Stimulated activated naive B cell treated with anti-CD40 and anti-IgM and Interleukin-4, amounts not matched to agents 10 μg/mL and 1 μg/mL and 100 μg/mL, for 72 hours (primary cell): ENCODE data around the gene BMP4.

Source experiments
- ATAC-seq, 2 donors: fragments of 150-1000 bp; cut with Tn5 transposase; replicated peaks; 2 replicates each; pipeline ENCODE4 v1.10.0; 2021; ENCODE audit warnings: moderate library complexity in 1 of 2
- DNase-seq: peaks from one replicate; pipeline ENCODE4 v3.0.0; 2021
- H3K27ac Mint-ChIP-seq: one replicate; pipeline ENCODE4 v1.8.0; 2022; ENCODE audit warnings: mild to moderate bottlenecking, mixed read lengths
- H3K27me3 Mint-ChIP-seq, 2 donors: one replicate each; pipeline ENCODE4 v1.8.0; 2022; ENCODE audit warnings: mixed read lengths in 2 of 2
- H3K36me3 Mint-ChIP-seq, 2 donors: one replicate each; pipeline ENCODE4 v1.8.0; 2022; ENCODE audit warnings: mixed read lengths in 2 of 2, mild to moderate bottlenecking in 1 of 2
- H3K4me1 Mint-ChIP-seq, 2 donors: one replicate each; pipeline ENCODE4 v1.8.0; 2022; ENCODE audit warnings: mixed read lengths in 2 of 2, mild to moderate bottlenecking in 1 of 2
- H3K4me3 Mint-ChIP-seq, 2 donors: one replicate each; pipeline ENCODE4 v1.8.0; 2022; ENCODE audit warnings: mild to moderate bottlenecking in 2 of 2, mixed read lengths in 2 of 2, moderate library complexity in 1 of 2
- H3K9me3 Mint-ChIP-seq, 2 donors: one replicate each; pipeline ENCODE4 v1.8.0; 2022; ENCODE audit warnings: mixed read lengths in 2 of 2, mild to moderate bottlenecking in 1 of 2

The BMP4 gene

GRCh38 chr14:53916239-53916638 is 40.4 kb downstream of the BMP4 start:
- ATAC-seq (no peak), DNase-seq (no peak)
- Mint-ChIP-seq H3K4me3 (no peak overlapping the region), H3K27ac (no peak overlapping the region), H3K27me3 (peaks cover 8 to 11% of the 10 kb centered on the region in 2 donors), H3K36me3 (peaks cover 2 to 3% of the 10 kb centered on the region in 2 donors), H3K9me3 (peaks cover 5 to 13% of the 10 kb centered on the region in 2 donors), H3K4me1 (no peaks in the 10 kb centered on the region)

GRCh38 chr14:53915364-53916014 is 41.1 kb downstream of the BMP4 start:
- H3K36me3 Mint-ChIP-seq, result peaks cover 2 to 3% of the 10 kb centered on the region in 2 donors
- no peak overlapping the region for H3K4me3 Mint-ChIP-seq
- DNase-seq (no peak), ATAC-seq (no peak)
- peaks cover 8 to 11% of the 10 kb centered on the region in 2 donors for H3K27me3 Mint-ChIP-seq
- H3K4me1 Mint-ChIP-seq, result no peaks in the 10 kb centered on the region
- peaks cover 5 to 13% of the 10 kb centered on the region in 2 donors for H3K9me3 Mint-ChIP-seq
- H3K27ac Mint-ChIP-seq, result no peak overlapping the region

- H3K27me3 Mint-ChIP-seq, result peaks cover 0 to 4% of the 10 kb centered on the region in 2 donors
- H3K27ac Mint-ChIP-seq, result no peak overlapping the region
- no peak for ATAC-seq
These were observed 44.6 kb downstream of the BMP4 start for GRCh38 chr14:53912021-53912420.

GRCh38 chr14:53908416-53908815 is 48.2 kb downstream of the BMP4 start:
- DNase-seq (no peak), ATAC-seq (no peak)
- H3K27me3 Mint-ChIP-seq, result no peaks in the 10 kb centered on the region
- no peak overlapping the region for H3K4me3 Mint-ChIP-seq
- H3K4me1 Mint-ChIP-seq, result no peaks in the 10 kb centered on the region
- H3K9me3 Mint-ChIP-seq, result peaks cover 6 to 9% of the 10 kb centered on the region in 2 donors
- H3K36me3 Mint-ChIP-seq, result peaks cover 0 to 3% of the 10 kb centered on the region in 2 donors
- no peak overlapping the region for H3K27ac Mint-ChIP-seq

More at GRCh38 chr14:53912021-53912420, 44.6 kb downstream of the BMP4 start:
- Mint-ChIP-seq H3K36me3 (peaks cover 2 to 3% of the 10 kb centered on the region in 2 donors), H3K4me1 (no peaks in the 10 kb centered on the region), H3K4me3 (no peak overlapping the region), H3K9me3 (peaks cover 5 to 10% of the 10 kb centered on the region in 2 donors)
- DNase-seq, result no peak

GRCh38 chr14:53902307-53902706 is 54.3 kb downstream of the BMP4 start:
- Mint-ChIP-seq H3K27ac (no peak overlapping the region), H3K9me3 (peaks cover 6% of the 10 kb centered on the region in 2 donors), H3K36me3 (peaks cover 0 to 3% of the 10 kb centered on the region in 2 donors), H3K27me3 (peaks cover 5 to 6% of the 10 kb centered on the region in 2 donors), H3K4me1 (no peaks in the 10 kb centered on the region), H3K4me3 (no peak overlapping the region)
- no peak for ATAC-seq
- no peak for DNase-seq

- Mint-ChIP-seq H3K4me3 (no peak overlapping the region), H3K27me3 (peaks cover 13 to 14% of the 10 kb centered on the region in 2 donors), H3K4me1 (no peaks in the 10 kb centered on the region), H3K27ac (no peak overlapping the region), H3K9me3 (peaks cover 4 to 6% of the 10 kb centered on the region in 2 donors), H3K36me3 (peaks cover 0 to 3% of the 10 kb centered on the region in 2 donors)
- no peak for DNase-seq
- no peak for ATAC-seq
These were observed 56.1 kb downstream of the BMP4 start for GRCh38 chr14:53900499-53900898.
